RPMI8226 (cell line): Measurements from ENCODE around the gene TEX101.
A peak's percentile ranks its signal among the peaks of the same experiment; 100 is the strongest.
"Not testable (repeated sequence)": the region's sequence is repeated elsewhere in the genome, so short reads cannot be mapped to it uniquely, and the experiment has no call there.

Experiments
- DNase-seq: peaks from one replicate; pipeline ENCODE4 v3.0.0-alpha.2; 2015

Gene TEX101

DNA sequence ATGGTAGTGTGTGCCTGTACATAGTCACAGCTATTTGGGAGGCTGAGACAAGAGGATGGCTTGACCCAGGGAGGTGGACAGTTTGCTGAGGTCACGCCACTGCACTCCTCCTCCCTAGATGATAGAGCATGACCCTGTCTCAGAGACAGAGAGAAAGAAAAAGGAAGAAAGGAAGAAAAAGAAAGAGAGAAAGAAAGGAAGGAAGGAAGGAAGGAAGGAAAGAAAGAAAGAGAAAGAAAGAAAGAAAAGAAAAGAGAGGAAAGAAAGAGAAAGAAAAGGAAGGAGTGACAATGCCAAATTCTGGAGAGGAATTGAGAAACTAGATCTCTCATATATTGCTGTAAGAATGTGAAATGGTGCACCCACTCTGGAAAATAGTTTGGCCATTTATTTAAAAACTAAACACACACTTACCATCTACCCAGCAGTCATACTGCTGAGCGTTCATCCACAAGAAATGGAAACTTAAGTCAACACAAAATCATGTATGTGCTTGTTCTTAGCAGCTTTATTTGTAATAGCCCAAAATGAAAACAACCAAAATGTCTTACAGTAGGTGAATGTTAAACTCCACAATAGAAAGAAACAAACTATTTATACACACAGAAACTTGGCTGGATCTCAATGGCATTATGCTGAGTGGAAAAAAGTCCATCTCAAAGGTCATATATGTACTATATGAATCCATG is 7.5 kb downstream of the TEX101 start:
- DNase-seq = no peak

DNA sequence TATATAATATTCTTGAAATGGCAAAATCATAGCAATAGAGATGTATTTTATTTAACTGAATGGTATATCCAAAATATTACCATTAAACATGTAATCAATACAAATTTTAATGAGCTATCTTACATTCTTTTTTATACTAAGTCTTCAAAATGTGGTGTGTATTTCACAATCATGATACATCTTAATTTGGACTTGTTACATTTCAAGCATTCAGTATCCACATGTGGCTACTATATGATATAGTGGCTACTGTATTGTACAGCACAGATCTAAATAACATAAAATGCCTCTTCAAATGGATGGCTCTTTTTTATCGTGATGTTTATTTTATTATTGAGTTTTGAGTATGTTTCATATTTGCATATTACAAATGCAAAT is 8.0 kb downstream of the TEX101 start:
- no peak for DNase-seq

DNA sequence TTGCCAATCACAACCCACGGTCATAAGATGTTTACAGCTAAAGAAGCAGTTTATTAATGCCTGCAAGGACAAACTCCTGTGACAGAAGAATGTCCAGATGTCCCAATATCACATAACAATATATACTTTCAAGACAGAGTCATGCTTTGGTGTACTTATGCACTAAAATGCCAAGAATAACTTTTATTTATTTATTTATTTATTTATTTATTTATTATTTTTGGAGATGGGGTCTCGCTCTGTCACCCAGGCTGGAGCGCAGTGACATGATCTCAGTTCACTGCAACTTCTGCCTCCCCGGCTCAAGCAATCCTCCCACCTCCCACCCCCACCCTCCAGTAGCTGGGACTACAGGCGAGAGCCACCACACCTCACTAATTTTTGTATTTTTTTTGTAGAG is 9.1 kb downstream of the TEX101 start:
- DNase-seq = no peak

DNA sequence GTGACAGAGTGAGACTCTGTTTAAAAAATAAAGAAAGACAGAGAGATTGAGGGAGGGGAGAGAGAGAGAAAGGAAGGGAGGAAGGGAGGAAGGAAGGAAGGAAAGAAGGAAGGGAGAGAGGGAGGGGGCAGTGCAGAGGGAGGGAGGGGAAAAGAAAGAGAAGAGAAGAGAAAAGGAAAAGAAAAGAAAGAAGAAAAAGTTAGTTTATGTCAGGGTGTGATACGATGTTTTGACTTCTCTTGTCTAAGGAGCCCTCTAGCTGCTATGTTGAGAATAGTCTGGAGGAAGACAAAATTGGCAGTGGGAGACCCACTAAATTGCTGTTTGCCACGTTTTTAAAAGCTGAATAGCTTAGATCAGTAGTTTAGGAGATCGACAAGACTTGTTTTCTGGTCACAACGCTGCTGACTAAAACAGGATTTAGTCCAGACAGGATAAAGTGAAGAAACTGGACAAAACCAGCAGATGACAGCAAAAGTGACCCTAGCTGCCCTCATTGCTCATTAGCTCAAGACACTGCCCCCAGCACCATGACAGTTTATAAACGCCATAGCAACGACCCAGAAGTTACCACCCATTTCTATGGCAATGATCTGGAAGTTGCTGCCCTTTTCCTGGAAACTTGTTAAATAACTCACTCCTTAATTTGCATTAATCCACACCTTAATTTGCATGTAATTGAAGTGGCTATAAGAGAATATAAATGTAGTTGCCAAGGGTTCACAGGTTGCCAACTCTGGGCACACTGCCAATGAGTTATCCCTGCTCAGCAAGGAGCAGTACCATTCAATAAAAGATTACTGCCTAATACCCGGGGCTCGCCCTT is 11.1 kb downstream of the TEX101 start:
- no peak for DNase-seq

DNA sequence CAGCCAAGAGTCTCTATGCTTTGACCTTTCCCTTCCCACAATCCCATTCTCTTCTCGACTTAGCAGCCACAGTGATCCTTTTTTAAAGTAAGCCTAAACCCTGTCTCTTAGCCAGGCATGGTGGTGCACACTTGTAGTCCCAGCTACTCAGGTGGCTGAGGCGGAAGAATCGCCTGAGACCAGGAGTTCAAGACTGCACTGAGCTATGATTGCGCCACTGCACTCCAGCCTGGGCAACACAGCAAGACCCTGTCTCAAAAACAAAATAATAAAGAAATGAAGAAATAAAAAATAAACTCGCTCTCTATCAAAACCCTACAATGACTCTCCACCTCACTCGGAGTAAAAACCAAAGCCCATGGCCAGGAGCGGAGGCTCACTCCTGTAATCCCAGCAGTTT is 14.7 kb downstream of the TEX101 start:
- DNase-seq = no peak

DNA sequence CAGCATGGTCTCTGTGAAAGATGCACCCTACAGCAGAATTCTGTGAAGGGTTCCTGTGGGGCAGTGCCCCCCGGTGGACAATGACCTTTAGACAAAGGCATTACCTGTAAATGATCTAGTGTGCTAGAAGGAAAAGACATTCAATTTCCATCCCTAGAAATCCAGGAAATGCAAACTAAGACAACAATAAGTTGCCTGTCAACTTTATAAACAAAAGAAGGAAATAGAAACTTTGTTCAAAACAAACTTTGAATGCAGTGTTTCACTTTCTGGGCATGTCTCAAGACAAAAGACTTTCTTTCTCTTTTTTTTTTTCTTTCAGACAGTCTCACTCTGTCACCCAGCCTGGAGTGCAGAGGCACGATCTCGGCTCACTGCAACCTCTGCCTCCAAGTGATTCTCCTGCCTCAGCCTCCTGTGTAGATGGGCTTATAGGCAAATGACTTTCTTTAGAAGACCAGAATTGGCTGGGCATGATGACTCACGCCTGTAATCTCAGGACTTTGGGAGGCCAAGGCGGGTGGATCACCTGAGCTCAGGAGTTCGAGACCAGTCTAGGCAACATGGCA is 15.5 kb downstream of the TEX101 start:
- no peak for DNase-seq

DNA sequence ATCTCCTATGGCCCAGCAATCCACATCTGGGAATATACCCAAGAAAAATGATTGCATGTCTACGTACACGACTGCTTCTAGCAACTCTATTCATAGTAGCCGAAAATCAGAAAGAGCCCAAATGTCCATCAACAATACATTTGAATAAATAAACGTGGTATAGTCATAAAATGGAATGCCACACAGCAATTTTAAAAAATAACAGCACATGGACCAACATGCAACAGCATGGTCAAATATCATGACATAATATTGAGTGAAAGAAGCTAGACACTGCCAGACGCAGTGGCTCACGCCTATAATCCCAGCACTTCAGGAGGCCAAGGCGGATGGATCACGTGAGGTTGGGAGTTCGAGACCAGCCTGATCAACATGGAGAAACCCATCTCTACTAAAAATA is 16.3 kb downstream of the TEX101 start:
- DNase-seq = no peak

DNA sequence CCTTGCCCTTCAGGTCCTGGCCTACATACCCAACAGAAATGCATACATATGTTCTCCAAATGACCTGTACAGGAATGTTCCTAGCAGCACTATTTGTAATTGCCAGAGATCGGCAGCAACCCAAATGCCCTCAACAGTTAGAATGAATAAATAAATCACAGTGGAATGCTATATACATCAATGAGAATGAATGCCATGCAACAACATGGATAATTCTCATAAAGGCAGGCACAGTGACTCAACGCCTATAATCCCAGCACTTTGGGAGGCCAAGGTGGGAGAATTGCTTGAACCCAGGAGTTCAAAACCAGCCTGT is 18.6 kb downstream of the TEX101 start:
- DNase-seq = no peak

DNA sequence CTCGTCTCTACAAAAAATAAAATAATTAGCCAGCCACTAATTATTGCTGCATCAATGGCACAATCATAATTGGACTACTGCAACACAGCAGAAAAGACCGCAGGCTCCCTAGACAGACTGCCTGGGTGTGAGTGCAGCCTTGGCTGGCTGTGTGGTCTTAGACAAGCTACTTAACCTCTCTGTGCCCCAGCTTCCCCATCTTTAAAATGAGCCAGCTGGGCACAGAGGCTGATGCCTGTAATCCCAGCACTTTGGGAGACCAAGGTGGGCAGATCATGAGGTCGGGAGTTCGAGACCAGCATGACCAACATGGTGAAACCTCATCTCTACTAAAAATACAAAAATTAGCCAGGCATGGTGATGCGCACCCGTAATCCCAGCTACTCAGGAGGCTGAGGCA is 19.0 kb downstream of the TEX101 start:
- no peak for DNase-seq

DNA sequence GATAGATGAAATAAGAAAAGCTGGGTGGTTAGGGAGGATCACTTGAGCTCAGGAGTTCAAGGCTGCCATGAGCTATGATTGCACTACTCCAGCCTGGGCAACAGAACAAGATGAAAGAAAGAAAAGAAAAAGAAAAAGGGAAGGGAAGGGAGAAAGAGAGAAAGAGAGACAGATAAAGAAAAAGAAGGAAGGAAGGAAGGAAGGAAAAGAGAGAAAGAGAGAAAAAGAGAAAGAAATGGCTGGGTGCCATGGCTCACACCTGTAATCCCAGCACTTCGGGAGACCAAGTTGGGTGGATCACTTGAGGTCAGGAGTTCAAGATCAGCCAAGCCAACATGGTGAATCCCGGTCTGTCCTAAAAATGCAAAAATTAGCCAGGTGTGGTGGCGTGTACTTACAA is 21.1 kb downstream of the TEX101 start:
- DNase-seq = no peak

DNA sequence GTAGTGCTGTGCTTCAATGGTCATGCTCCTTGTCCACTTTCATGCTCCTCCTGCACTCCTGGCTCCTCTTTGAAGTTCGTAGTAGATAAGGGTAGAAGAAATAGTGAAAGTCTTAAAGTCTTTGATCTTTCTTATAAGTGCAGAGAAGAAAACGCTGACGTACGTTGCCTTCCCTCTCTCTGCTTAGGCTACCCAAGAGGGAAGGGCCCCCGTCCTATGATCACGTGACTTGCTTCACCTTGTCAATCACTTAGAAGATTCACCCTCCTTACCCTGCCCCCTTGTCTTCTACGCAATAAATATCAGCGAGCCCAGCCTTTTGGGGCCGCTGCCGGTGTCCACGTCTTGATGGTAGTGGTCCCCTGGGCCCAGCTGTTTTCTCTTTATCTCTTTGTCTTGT is 22.6 kb downstream of the TEX101 start:
- not testable (repeated sequence) for DNase-seq

DNA sequence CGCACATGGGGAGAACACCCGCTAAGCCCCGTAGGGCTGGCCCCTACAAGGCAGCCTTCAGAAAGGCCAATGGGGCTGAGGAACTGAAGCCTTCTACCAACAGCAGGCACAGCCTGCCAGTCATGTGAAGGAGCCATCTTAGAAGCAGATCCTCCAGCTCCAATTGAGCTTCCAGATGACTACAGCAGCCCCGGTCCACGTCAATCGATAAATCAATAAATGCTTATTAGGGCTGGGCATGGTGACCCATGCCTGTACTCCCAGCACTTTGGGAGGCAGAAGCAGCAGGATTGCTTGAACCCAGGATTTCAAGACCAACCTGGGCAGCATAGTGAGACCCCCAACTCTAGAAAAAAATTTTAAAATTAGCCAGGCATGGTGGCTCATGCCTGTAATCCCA is 23.0 kb downstream of the TEX101 start:
- DNase-seq = no peak

DNA sequence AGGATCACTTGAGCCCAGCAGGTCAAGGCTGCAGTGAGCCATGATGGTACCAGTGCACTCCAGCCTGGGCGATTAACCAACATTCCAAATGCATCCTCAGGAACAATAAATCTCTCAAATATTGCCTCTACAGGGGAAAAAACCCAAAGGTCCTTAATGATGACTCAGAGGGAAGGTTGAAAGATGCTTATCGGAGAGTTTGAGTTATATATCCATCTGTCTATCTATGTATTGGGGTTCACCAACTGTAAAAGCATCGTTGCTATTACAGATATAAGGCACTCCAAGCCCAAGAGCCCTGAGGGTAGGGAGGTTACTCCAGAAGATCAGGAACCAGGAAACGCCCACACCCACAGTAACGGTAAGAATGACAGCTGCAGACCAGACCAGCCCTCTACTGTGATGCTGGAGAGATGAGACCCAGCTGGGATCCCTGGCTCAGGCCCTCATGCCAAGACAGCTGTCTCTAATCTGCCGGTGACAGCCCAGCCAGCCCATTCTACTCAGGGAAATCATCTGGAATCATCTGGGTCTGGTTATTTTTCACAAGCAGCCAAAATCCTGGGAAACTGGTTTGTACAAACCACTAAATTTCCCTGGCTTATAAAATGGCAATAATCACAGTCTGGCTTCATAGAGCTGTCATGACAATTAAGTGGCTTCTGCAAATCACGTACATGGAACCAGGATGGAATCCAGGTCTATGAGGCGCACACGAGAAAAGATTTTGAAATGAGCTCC is 23.8 kb downstream of the TEX101 start:
- no peak for DNase-seq

DNA sequence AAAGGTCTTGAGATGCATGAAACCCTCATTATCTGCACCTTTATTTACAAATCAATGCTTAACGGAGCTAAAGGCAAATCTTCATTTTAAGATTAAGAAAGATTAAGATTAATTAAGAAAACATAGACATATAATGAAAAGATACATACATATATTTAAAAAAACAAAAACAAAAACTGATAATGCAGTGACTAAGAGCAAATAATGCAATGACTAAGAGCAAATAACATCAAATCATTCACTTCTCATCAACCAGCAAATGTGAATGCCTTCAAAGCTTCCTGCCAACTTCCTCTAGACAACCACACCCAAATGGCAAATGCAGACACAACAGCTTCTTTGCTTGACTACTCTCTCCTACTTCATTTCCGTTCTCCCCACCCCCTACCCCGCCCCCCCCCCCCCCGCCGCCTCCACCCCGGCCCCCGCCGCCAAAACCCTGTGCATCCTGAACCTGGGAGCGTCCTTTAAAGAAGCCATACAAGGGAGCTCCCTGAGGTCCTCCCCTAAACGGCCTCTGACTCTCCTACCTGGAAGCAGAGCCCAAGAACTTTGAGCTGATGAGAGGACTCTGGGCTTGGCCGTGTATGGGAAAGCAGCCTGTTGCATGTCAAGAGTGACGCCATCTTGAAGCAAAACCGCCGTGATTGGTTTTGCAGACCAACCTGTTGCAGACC is 24.5 kb downstream of the TEX101 start:
- DNase-seq = no peak

DNA sequence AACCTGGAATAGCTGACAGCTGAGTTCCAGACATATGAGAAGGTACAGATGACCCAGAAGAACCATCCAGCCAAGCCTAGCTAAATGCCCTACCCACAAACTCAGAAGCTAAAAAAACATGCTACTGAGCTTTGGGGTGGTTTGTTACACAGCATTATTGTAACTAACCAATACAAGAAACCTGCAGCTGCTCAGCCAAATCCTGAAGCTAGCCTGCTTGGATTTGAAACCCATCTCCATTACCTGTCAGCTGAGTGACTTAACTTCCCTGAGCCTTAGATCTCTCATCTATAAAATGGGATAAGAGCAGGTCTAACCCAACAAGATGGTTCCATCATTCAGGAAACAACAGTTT is 25.0 kb downstream of the TEX101 start:
- no peak for DNase-seq

DNA sequence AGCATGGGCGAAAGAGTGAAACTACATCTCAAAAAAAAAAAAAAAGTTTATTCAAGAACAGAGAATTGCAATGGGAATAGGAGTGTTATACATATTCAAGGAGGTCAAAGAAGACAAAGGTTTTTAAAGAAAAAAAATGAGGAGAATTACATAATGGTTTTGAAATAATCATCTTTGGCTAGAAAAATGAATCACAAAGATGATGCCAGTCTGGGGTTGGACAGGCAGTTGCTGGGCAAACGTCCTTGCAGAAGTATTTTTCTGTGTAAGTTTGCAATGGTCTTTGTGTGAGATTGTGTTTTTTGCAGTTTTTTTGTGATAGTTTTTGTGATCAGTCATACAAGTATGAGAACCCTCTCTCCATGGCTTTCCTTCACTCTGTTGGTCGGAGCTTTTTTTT is 27.0 kb downstream of the TEX101 start:
- DNase-seq = no peak

DNA sequence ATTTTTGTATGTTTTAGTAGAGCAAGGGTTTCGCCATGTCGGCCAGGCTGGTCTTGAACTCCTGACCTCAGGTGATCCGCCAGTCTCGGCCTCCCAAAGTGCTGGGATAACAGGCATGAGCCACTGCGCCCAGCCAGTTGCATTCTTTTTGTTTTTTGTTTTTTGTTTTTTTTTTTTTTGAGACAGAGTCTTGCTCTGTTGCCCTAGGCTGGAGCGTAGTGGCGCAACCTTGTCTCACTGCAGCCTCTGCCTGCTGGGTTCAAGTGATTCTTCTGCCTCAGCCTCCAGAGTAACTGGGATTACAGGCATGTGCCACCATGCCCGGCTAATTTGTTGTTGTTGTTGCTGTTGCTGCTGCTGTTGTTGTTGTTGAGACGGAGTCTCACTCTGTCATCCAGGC is 29.4 kb downstream of the TEX101 start:
- DNase-seq = not testable (repeated sequence)

DNA sequence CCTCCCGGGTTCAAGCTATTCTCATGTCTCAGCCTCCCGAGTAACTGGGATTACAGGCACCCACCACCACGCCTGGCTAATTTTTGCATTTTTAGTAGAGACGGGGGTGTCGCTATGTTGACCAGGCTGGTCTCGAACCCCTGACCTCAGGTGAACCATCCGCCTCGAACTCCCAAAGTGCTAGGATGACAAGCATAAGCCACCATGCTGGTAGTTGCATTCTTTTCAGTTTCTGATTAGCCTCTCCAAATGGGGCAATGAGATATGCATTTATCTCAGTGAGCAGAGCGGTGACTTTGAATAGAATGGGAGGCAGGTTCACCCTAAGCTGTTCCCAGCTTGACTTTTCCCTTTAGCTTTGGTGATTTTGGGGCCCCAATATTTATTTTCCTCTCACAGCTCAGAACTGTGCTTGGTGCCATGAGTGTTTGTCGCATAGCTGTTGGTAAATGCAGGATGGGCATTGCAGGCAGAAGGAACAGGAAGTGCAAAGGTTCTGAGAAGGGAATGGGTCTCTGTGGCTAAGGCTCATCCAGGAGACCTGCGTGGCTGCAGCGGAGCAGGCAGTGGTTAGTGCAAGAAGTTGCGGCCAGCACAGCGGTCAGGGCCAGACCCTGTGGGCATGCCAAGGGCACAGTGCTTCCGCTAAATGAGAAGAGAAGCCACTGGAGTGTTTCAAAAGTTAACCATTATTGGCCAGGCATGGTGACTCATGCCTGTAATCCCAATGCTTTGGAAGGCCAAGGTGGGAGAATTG is 30.0 kb downstream of the TEX101 start:
- DNase-seq = no peak

DNA sequence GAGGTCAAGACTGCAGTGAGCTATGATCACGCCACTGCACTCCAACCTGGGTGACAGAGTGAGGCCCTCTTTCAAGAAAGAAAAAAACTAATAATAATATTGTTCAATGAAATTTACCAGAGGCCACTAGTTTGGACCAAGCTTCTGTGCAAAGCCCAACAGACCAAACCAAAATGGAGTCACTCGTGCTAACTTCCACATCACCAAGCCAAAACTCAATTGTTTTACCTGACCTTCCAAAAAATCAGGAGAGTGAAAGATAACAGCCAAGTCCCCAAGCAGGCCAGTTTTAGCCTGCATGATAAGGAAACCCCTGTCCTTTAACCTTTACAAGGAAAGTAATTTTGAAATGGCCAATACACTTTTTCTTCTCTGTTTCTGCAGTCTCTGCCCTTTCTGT is 30.7 kb downstream of the TEX101 start:
- DNase-seq = no peak

DNA sequence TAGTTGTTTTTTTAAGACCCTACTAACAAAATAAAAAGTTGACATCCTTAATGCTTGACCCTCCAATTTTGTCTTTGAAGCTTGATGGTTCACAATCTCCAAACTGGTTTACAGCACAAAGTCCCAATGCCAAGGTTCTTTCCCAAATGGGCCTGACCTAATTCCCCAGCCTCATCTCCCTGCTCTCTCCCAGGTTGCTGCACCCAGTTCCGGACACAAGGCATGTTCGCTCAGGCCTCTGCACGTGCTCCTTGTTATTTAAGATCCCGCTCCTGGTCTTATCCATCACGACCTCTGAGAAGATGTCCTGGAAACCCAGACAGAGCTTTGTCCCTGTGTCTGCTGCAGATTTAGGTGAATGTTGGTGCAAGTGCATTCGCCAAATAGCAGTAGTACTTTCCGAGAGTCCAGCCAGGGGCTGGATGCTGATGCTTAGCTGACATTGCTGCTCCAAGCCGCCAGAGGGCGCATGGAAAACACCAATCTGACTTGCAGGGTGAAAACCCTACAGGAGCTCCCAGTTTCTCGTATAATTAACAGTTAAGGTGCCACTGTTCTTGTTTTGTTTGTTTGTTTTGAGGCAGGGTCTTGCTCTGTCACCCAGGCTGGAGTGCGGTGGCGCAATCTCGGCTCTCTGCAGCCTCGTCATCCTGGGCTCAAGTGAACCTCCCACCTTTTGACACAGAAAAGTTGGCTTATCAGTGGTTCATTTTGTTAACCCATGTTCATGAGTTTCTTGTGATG is 32.2 kb downstream of the TEX101 start:
- DNase-seq = peak; percentile 71

DNA sequence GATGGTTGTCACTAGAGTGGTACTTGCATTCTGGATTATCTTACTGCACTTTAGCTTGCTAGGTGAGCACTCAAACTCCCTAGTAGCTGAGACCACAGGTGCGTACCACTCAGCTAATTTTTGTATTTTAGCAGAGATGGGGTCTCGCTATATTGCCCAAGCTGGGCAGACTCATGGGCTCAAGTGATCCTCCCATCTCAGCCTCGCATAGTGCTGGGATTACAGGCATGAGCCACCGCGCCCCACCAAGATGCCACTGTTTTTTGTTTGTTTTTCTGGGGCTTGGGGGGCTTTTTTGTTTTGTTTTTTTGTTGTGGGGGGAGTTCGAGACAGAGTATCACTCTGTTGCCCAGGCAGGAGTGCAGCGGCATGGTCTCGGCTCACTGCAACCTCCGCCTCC is 33.0 kb downstream of the TEX101 start:
- DNase-seq = no peak

DNA sequence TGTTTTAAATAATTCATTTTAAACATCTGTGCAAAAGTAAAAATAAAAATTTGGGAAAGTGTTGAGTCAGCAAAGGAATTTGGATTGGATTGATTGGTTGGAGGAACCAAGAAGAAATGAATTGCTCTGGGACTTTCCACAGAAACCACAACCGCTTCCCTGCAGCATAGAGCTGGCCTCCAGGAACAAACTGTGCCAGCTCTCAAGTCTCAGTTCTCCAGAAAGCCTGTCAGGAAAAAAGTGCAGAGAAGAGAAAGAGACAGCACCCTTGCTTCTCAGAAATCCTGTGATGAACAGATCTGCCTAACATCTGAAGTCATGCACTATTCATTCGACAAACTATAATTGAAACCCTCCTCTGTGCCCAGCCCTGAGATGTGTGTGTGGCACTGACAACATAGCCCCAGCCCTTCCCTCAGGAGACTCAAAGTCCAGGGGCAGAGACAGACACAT is 35.9 kb downstream of the TEX101 start:
- no peak for DNase-seq
